CD8-positive, alpha-beta memory T cell (primary cell): Measurements from ENCODE around the gene ULK3. TPM values are rescaled to one million over a fixed set of nuclear protein-coding genes. Genes with fewer than 3 reads are reported as not detected.

Source experiments
- CTCF ChIA-PET: fragments of 350-600 bp; sonication (Branson Sonifier 250); formaldehyde crosslinking; loops from one replicate; lab custom pipeline; 2021; ENCODE audit warnings: antibody characterized with exemption; lab: Charles Lee
- POLR2A ChIA-PET: fragments of 350-600 bp; sonication (Branson Sonifier 250); formaldehyde crosslinking; loops from one replicate; lab custom pipeline; 2021; ENCODE audit warnings: antibody characterized with exemption; lab: Charles Lee
- DNase-seq, 5 donors: peaks; one replicate each; pipeline versions ENCODE4 v3.0.0 to v3.0.0-alpha.2; 2020 to 2022; ENCODE audit warnings: mixed read lengths in 1 of 5
- H3K27ac ChIP-seq: one replicate; pipeline ENCODE4 v1.7.0; 2013; ENCODE audit warnings: low read depth, mild to moderate bottlenecking, low read length, moderate library complexity
- H3K27me3 ChIP-seq: 2 replicates; pipeline ENCODE4 v1.7.0; 2013; ENCODE audit warnings: low read length, mild to moderate bottlenecking; ENCODE audit not compliant: insufficient read depth, poor library complexity, severe bottlenecking
- H3K36me3 ChIP-seq: 2 replicates; pipeline ENCODE4 v1.7.0; 2013; ENCODE audit warnings: mild to moderate bottlenecking, low read length, moderate library complexity; ENCODE audit not compliant: insufficient read depth
- H3K4me1 ChIP-seq: 2 replicates; pipeline ENCODE4 v1.7.0; 2013; ENCODE audit warnings: mild to moderate bottlenecking, low read length, moderate library complexity; ENCODE audit not compliant: insufficient read depth
- H3K4me3 ChIP-seq: 2 replicates; pipeline ENCODE4 v1.7.0; 2013; ENCODE audit warnings: mild to moderate bottlenecking, low read length
- H3K9me3 ChIP-seq: 2 replicates; pipeline ENCODE4 v1.7.0; 2013; ENCODE audit warnings: mild to moderate bottlenecking, low read length
- H3K27ac Mint-ChIP-seq, 8 donors: one replicate each; pipeline ENCODE4 v1.8.0; 2020 to 2021; ENCODE audit warnings: mixed read lengths in 8 of 8, mild to moderate bottlenecking in 6 of 8, inconsistent platforms in 3 of 8, moderate library complexity in 3 of 8
- H3K27me3 Mint-ChIP-seq, 2 donors: one replicate each; pipeline ENCODE4 v1.8.0; 2020 to 2021; ENCODE audit warnings: mixed read lengths in 2 of 2, mild to moderate bottlenecking in 1 of 2, moderate library complexity in 1 of 2
- H3K36me3 Mint-ChIP-seq, 3 donors: one replicate each; pipeline ENCODE4 v1.8.0; 2020 to 2021; ENCODE audit warnings: mixed read lengths in 3 of 3, inconsistent platforms in 1 of 3, mild to moderate bottlenecking in 1 of 3
- H3K4me1 Mint-ChIP-seq, 3 donors: one replicate each; pipeline ENCODE4 v1.8.0; 2020 to 2021; ENCODE audit warnings: mixed read lengths in 3 of 3, inconsistent platforms in 1 of 3, mild to moderate bottlenecking in 1 of 3
- H3K4me3 Mint-ChIP-seq, 7 donors: one replicate each; pipeline ENCODE4 v1.8.0; 2020 to 2021; ENCODE audit warnings: mixed read lengths in 7 of 7, mild to moderate bottlenecking in 6 of 7, moderate library complexity in 4 of 7, inconsistent platforms in 2 of 7
- H3K9me3 Mint-ChIP-seq, 5 donors: one replicate each; pipeline ENCODE4 v1.8.0; 2020 to 2022; ENCODE audit warnings: mixed read lengths in 5 of 5, mild to moderate bottlenecking in 3 of 5, moderate library complexity in 2 of 5, inconsistent platforms in 1 of 5
- polyA plus RNA-seq: library from polyadenylated mRNA; unstranded; fragments of 300-500 nt; fragmentation: Illumina TruSeq; gene quantifications from one replicate; pipeline ENCODE4 v1.2.3, GENCODE V29; 2021
- total RNA-seq, 2 experiments: library from RNA; stranded (reverse); gene quantifications; one replicate each; pipeline ENCODE4 v1.2.3, GENCODE V29; 2021

The ULK3 gene
- total and polyA plus RNA-seq, 3 experiments from 2014 or later, result 43.1 to 60.1 (median 53.9) TPM

DNA sequence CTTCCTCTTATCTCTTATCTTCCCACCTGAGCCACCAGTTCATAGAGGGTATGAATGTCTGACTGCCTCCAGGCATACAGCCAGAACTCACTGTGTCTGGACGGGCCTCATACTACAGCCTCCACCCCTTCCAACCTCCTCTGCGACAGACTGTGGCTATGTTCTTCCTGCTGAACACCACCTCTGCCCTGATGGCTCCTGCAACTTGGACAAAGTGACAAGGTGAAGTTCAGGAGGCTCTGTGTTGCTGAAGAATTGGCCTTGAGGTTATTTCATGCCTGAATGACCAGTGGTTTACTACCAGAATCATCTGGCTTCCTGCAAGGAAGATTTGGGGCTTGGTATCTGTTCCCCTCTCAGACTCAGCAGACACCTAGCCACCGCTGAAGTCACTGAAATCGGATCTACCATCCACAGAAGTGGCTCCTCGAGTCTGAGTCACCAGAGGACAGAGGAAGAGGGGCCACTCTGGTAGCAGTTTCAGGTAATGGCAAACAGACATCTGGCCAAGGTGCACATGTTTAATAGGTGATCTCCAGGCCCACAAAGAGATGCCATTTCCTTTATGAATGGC, 14.2 kb upstream of the ULK3 start:
- CTCF ChIA-PET, result interaction anchor here (0.9 to 1.4 kb wide), 3 partner anchors 17 to 86 kb away, joined by 3 read pairs; no protein-coding TSS in a partner anchor

GRCh38 chr15:74856537-74856936, 13.6 kb upstream of the ULK3 start:
- no peaks in the 10 kb centered on the region for H3K9me3 ChIP-seq
- DNase-seq, result no peak
- CTCF ChIA-PET, result interaction anchor here (0.6 to 1.4 kb wide), 3 partner anchors 36 to 85 kb away, joined by 3 to 4 read pairs (median 3); no protein-coding TSS in a partner anchor
- POLR2A ChIA-PET, result no interaction called here
- no peaks in the 10 kb centered on the region for H3K27me3 Mint-ChIP-seq
- peaks cover 32 to 42% (median 37%) of the 10 kb centered on the region in 3 donors for H3K4me1 Mint-ChIP-seq
- peaks cover 35% of the 10 kb centered on the region for H3K4me1 ChIP-seq
- peak overlapping the region in 7 of 8 donors; percentile 70 to 90 (median 76) for H3K27ac Mint-ChIP-seq
- H3K4me3 ChIP-seq, result no peak overlapping the region
- H3K36me3 Mint-ChIP-seq, result peaks cover 0 to 54% (median 6%) of the 10 kb centered on the region in 3 donors
- peaks cover 38% of the 10 kb centered on the region for H3K36me3 ChIP-seq
- no peak overlapping the region for H3K27ac ChIP-seq
- H3K9me3 Mint-ChIP-seq, result no peaks in the 10 kb centered on the region
- peak overlapping the region in 1 of 7 donors; percentile 18 for H3K4me3 Mint-ChIP-seq
- H3K27me3 ChIP-seq, result no peaks in the 10 kb centered on the region

More for the DNA sequence above, 14.2 kb upstream of the ULK3 start:
- H3K27me3 ChIP-seq, result no peaks in the 10 kb centered on the region
- POLR2A ChIA-PET, result no interaction called here
- Mint-ChIP-seq H3K4me1 (peaks cover 32 to 42% (median 37%) of the 10 kb centered on the region in 3 donors), H3K36me3 (peaks cover 0 to 48% (median 6%) of the 10 kb centered on the region in 3 donors), H3K9me3 (no peaks in the 10 kb centered on the region), H3K4me3 (peak overlapping the region in 3 of 7 donors; percentile 33 to 66 (median 45)), H3K27ac (peak overlapping the region; percentile 70 to 96 (median 87)), H3K27me3 (no peaks in the 10 kb centered on the region)
- no peak for DNase-seq
- no peaks in the 10 kb centered on the region for H3K9me3 ChIP-seq
- H3K4me1 ChIP-seq, result peaks cover 35% of the 10 kb centered on the region
- H3K36me3 ChIP-seq, result peaks cover 32% of the 10 kb centered on the region
- H3K4me3 ChIP-seq, result no peak overlapping the region
- H3K27ac ChIP-seq, result no peak overlapping the region

- no peaks in the 10 kb centered on the region for H3K27me3 Mint-ChIP-seq
- peak overlapping the region in 7 of 8 donors; percentile 51 to 88 (median 79) for H3K27ac Mint-ChIP-seq
- Histone ChIP-seq H3K4me1 (peaks cover 35% of the 10 kb centered on the region), H3K9me3 (no peaks in the 10 kb centered on the region), H3K36me3 (peaks cover 44% of the 10 kb centered on the region), H3K27ac (no peak overlapping the region), H3K27me3 (no peaks in the 10 kb centered on the region), H3K4me3 (no peak overlapping the region)
- ChIA-PET CTCF (interaction anchor here (0.6 to 1.4 kb wide), 4 partner anchors 14 to 85 kb away, joined by 3 to 4 read pairs (median 4); no protein-coding TSS in a partner anchor), POLR2A (no interaction called here)
- no peaks in the 10 kb centered on the region for H3K9me3 Mint-ChIP-seq
- H3K4me1 Mint-ChIP-seq, result peaks cover 32 to 37% (median 34%) of the 10 kb centered on the region in 3 donors
- no peak for DNase-seq
- H3K4me3 Mint-ChIP-seq, result no peak overlapping the region
- peaks cover 0 to 58% (median 6%) of the 10 kb centered on the region in 3 donors for H3K36me3 Mint-ChIP-seq
Measured at GRCh38 chr15:74855857-74856256, 12.9 kb upstream of the ULK3 start.

DNA sequence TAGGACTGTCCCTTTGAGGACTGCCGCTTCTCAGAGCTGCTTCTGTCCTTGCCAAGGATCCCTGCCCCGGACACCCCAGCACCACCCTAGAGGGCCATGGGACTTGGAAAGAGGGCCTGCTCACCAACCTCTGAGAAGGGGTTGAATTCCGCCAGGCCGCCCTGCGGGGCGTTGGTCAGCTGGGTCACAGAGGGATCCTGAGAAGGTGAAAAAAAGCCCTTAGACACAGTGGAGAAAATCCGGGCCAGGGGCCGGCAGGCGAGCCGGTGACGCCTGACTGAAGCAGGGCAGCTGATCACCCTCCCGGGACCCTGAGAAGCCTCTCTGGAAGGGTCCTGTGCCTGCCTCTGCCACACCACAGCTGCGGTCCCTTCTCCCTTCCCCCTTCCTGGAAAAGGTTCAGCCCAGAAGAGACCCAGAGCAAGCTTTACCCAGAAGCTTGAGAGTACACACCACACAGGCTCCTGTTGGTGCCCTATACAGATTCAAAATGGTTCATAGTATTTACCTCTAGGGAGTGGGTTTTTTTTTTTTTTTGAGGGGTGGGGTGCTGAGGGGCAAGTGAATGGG, 11.6 kb upstream of the ULK3 start:
- Mint-ChIP-seq H3K4me1 (peaks cover 28 to 34% (median 31%) of the 10 kb centered on the region in 3 donors), H3K4me3 (no peak overlapping the region), H3K27ac (no peak overlapping the region), H3K27me3 (no peaks in the 10 kb centered on the region), H3K36me3 (peaks cover 0 to 68% (median 8%) of the 10 kb centered on the region in 3 donors), H3K9me3 (no peaks in the 10 kb centered on the region)
- CTCF ChIA-PET, result no interaction called here
- Histone ChIP-seq H3K4me1 (peaks cover 28% of the 10 kb centered on the region), H3K9me3 (no peaks in the 10 kb centered on the region), H3K36me3 (peaks cover 53% of the 10 kb centered on the region), H3K27me3 (no peaks in the 10 kb centered on the region), H3K4me3 (no peak overlapping the region), H3K27ac (no peak overlapping the region)
- POLR2A ChIA-PET, result no interaction called here
- DNase-seq, result no peak

DNA sequence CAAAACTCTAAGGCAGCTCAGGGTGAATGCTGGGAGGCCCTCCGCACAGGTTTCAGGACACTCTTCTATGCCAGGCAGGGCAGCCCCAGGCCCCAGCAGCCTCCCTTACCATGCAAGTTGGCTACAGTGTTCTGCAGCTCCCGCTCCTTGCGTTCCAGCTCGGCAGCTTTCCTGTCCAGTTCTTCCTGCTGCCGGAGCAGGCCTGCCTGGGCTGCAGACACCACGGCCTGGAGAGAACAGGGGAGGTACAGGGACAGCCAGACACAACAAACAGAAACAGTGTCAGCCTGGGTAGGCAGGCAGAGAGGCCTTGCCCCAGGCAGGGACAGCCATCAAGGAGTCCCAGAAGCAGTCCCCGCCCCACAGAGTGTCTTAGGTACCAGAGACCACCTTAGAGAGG, 9.0 kb upstream of the ULK3 start:
- Histone ChIP-seq H3K36me3 (peaks cover 59% of the 10 kb centered on the region), H3K27ac (no peak overlapping the region), H3K4me3 (no peak overlapping the region), H3K9me3 (no peaks in the 10 kb centered on the region), H3K4me1 (peaks cover 5% of the 10 kb centered on the region), H3K27me3 (no peaks in the 10 kb centered on the region)
- Mint-ChIP-seq H3K36me3 (peaks cover 0 to 78% (median 10%) of the 10 kb centered on the region in 3 donors), H3K27me3 (no peaks in the 10 kb centered on the region), H3K4me3 (no peak overlapping the region), H3K9me3 (no peaks in the 10 kb centered on the region), H3K4me1 (peaks cover 4 to 10% (median 9%) of the 10 kb centered on the region in 3 donors), H3K27ac (peak overlapping the region in 1 of 8 donors; percentile 91)
- DNase-seq, result no peak
- POLR2A ChIA-PET, result no interaction called here
- CTCF ChIA-PET, result interaction anchor here (1.1 to 2.8 kb wide), 3 partner anchors 16 to 81 kb away, joined by 4 to 11 read pairs (median 5); no protein-coding TSS in a partner anchor

- H3K36me3 Mint-ChIP-seq, result peaks cover 0 to 78% (median 10%) of the 10 kb centered on the region in 3 donors
- POLR2A ChIA-PET, result no interaction called here
Measured at GRCh38 chr15:74850393-74850792, 7.4 kb upstream of the ULK3 start.

DNA sequence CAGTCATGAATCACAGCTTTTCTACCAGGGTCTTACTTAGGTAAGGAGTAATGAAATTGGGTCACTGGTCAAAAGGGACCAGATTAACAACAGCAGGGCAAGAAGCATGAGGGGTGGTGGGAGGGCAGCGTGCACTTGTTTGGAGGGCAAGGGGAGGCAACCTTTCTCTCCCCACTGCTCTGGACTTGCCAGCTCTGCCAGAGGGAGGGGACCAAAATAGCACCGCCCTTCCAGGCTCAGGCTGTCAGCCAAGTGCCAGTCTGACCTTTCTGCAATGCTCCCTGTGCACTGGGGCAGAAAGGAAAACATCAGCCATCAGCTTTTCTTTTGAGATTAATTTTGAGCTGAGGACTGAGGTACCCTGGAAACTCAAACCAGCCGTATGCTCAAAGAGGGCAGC, 4.5 kb upstream of the ULK3 start:
- no peaks in the 10 kb centered on the region for H3K27me3 ChIP-seq
- no peak overlapping the region for H3K4me3 ChIP-seq
- H3K9me3 ChIP-seq, result no peaks in the 10 kb centered on the region
- Mint-ChIP-seq H3K27me3 (no peaks in the 10 kb centered on the region), H3K36me3 (peaks cover 0 to 60% (median 8%) of the 10 kb centered on the region in 3 donors), H3K4me3 (no peak overlapping the region), H3K4me1 (peaks cover 27 to 38% (median 29%) of the 10 kb centered on the region in 3 donors), H3K9me3 (no peaks in the 10 kb centered on the region), H3K27ac (peak overlapping the region in 5 of 8 donors; percentile 19 to 85 (median 66))
- DNase-seq, result no peak
- ChIA-PET CTCF (interaction anchor here (0.7 to 2.2 kb wide), 6 partner anchors 11 to 75 kb away, joined by 3 to 8 read pairs (median 4); no protein-coding TSS in a partner anchor), POLR2A (interaction anchor here (1.2 kb wide), 1 partner anchor 90 kb away, joined by 3 read pairs; the partner anchor contains the start of gene COX5A)
- peaks cover 32% of the 10 kb centered on the region for H3K4me1 ChIP-seq
- H3K27ac ChIP-seq, result no peak overlapping the region
- peaks cover 38% of the 10 kb centered on the region for H3K36me3 ChIP-seq

More at GRCh38 chr15:74850393-74850792, 7.4 kb upstream of the ULK3 start:
- CTCF ChIA-PET, result interaction anchor here (2.0 kb wide), 1 partner anchor 51 kb away, joined by 6 read pairs; no protein-coding TSS in a partner anchor
- peak overlapping the region in 2 of 8 donors; percentile 38 to 52 for H3K27ac Mint-ChIP-seq
- no peak for DNase-seq
- no peak overlapping the region for H3K4me3 Mint-ChIP-seq
- Histone ChIP-seq H3K4me1 (peaks cover 8% of the 10 kb centered on the region), H3K4me3 (no peak overlapping the region), H3K36me3 (peaks cover 59% of the 10 kb centered on the region), H3K9me3 (no peaks in the 10 kb centered on the region), H3K27ac (no peak overlapping the region), H3K27me3 (no peaks in the 10 kb centered on the region)
- H3K9me3 Mint-ChIP-seq, result no peaks in the 10 kb centered on the region
- H3K4me1 Mint-ChIP-seq, result peaks cover 7 to 10% (median 10%) of the 10 kb centered on the region in 3 donors
- no peaks in the 10 kb centered on the region for H3K27me3 Mint-ChIP-seq
